Measurements from ENCODE around the gene CDK14. TPM values are rescaled to one million over a fixed set of nuclear protein-coding genes. Genes with fewer than 3 reads are reported as not detected.

CDK14 gene
- total RNA-seq, 1 donor from 2014 or later, result 6.4 TPM

DNA sequence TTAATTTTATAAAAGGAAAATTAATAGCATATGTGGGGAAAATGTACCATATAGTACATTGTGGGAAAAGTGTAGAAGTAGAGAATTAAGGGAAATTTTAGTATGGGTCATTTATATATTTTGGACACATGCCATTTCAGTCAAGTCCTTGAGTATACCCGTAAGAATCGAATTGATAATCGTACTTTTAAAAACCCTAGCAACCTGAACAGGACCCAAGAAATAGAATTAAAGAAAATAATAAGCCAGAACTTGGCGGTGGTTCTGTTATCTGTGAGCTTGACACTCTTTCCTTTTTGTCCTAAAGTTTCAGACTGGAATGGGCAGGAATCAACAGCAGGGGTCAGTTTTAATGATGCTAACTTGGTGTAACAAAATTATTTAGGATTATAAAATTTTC, 221.0 kb downstream of the CDK14 start:
- no peak for DNase-seq (ENCODE audit: low read depth)
- no peak overlapping the region for H3K4me3 ChIP-seq (ENCODE audit: low read depth, low read length)
- TF ChIP-seq, protein P1, sequence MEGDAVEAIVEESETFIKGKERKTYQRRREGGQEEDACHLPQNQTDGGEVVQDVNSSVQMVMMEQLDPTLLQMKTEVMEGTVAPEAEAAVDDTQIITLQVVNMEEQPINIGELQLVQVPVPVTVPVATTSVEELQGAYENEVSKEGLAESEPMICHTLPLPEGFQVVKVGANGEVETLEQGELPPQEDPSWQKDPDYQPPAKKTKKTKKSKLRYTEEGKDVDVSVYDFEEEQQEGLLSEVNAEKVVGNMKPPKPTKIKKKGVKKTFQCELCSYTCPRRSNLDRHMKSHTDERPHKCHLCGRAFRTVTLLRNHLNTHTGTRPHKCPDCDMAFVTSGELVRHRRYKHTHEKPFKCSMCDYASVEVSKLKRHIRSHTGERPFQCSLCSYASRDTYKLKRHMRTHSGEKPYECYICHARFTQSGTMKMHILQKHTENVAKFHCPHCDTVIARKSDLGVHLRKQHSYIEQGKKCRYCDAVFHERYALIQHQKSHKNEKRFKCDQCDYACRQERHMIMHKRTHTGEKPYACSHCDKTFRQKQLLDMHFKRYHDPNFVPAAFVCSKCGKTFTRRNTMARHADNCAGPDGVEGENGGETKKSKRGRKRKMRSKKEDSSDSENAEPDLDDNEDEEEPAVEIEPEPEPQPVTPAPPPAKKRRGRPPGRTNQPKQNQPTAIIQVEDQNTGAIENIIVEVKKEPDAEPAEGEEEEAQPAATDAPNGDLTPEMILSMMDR (conservative IDR thresholded peaks at IDR 0.05; ENCODE audit: low read depth, low read length), result no peak

DNA sequence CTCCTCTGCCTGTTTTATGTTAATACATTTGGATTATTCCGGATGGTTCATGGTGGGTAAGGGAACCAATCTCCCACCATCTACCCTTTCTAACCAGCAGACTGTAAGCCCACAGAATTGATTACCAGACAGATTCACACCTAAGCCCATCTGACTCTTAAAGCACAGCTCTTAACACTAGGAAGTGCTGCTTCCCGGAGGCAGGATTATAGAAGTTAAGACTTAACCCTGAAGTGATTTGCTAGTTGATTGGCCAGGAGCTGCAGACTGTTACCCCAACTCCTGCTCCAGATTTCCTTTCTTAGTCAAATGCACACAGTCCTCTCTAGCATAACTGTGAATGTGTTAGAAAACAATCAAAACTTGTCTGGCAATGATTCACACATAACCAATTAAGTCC, 221.7 kb downstream of the CDK14 start:
- H3K4me3 ChIP-seq (ENCODE audit: low read depth, low read length), result no peak overlapping the region
- DNase-seq (ENCODE audit: low read depth), result peak; percentile 12
- TF ChIP-seq, protein P1 (conservative IDR thresholded peaks at IDR 0.05; ENCODE audit: low read depth, low read length), result no peak

DNA sequence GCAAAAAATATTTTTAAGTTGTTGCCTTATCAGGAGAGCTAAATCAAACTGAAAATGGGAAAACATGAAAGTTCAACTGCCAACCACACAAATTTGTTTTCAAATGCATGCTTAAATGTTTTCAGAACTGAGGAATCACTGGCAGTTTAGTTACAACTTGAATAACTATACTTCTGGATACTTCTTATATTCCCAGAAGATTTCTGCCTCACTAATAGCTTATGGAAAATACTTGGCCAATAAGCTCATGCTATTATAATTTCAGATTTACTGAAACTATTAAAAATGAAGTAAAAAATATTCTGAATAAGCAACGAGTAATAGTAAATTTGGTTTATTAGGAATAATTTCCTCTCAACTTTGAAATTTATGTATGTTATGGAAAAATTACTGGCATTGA, 222.2 kb downstream of the CDK14 start:
- TF ChIP-seq, protein P1 (conservative IDR thresholded peaks at IDR 0.05; ENCODE audit: low read depth, low read length), result no peak

DNA sequence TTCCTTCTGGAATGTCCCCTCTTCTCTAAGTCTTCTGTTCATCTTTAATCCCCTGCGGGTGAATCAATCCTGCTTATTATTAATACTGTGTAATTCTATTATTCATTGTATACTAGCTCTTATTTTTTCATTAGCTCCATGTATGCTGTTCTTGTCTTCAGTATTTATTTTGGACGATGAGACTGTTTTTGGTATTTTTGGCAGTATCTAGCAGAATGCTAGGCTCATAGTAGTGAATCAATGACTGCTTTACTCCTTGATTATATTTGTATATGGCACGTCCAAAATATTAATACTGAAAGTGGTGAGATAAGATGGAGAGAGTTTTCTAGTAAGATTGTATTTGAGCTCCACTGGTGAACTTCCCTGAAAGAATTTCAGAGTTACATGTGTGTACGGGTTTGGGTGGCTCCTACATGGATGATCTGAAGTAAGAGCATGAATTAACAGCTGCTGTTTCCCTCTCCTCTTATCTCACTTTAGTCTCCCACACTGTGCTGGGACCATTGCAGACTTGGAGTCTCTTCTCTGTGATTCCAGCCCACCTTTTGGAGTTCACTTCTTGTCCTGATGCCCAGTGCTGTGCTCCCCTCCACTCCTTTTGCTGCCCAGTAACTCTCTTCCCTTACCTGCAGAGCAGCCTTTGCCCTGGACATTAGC, 226.0 kb downstream of the CDK14 start:
- no peak overlapping the region for H3K4me3 ChIP-seq (ENCODE audit: low read depth, low read length)
- TF ChIP-seq, protein P1 (conservative IDR thresholded peaks at IDR 0.05; ENCODE audit: low read depth, low read length), result no peak
- DNase-seq (ENCODE audit: low read depth), result no peak

More for the DNA sequence above, 222.2 kb downstream of the CDK14 start:
- H3K4me3 ChIP-seq (ENCODE audit: low read depth, low read length), result no peak overlapping the region
- DNase-seq (ENCODE audit: low read depth), result no peak

DNA sequence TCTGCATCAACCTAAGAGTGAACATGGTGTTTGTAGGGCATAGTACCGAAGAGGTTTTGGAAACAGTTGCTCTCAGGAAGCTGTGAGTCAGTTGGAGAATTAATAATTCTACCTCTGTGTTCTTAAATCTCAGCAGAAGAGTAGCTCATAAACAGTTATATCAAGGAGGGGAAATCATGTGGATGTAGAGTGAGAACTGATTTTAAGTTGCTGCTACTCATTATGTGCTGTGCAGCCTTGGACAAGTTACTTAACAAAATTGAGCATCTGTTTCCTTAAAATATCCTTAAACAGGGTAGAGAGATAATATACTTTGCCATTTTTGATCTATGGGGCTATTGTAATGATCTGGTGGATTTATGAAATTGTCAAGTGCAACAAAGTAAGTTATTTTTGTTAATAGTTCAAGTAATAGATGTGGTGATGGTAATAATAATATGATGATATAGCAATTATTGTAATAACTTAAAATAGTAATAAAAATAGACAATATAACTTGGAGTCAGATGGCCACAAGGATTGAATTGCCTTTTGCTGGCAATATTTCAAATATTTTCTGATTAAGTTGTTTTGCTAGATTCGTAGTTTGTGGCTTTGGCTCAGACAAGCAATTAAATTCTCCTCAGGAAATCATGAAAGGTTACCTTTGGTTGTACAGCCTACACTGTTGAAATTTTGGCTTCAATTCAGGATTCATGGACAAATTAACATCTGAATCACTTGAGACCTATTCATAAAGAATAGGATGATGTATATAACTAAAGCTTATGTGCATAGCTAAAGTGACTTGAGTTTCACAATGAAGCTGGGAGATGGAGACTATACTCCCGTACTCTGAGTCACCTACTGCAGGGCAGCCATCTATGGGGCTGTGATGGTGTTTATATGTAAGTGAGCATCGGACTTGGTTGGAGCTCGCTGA, 228.5 kb downstream of the CDK14 start:
- H3K4me3 ChIP-seq (ENCODE audit: low read depth, low read length), result no peak overlapping the region
- TF ChIP-seq, protein P1 (conservative IDR thresholded peaks at IDR 0.05; ENCODE audit: low read depth, low read length), result no peak
- no peak for DNase-seq (ENCODE audit: low read depth)

DNA sequence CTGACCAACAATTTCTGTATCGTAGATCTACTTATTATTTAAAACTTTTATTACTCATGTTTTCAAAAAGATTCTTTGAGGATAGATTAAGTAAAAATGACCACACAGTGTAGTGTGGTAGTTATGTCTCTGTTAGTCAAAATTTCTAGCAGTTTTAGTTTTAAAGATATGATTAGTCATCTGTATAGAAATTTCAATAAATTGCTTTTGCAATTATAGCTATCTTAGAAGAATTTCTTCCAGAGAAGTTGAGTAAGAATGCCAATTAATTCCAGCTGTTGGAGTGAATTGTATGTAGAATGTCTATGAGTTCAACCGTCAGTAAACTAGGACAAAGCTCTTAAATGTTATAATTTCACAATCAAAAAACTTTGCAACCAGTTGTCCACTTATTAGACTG, 229.7 kb downstream of the CDK14 start:
- DNase-seq (ENCODE audit: low read depth), result no peak

More for the DNA sequence above, 229.7 kb downstream of the CDK14 start:
- no peak overlapping the region for H3K4me3 ChIP-seq (ENCODE audit: low read depth, low read length)
- TF ChIP-seq, protein P1 (conservative IDR thresholded peaks at IDR 0.05; ENCODE audit: low read depth, low read length), result no peak
